Neural progenitor cell (in vitro differentiated cells): ENCODE data around the gene VPS33B. TPM values are rescaled to one million over a fixed set of nuclear protein-coding genes. Genes with fewer than 3 reads are reported as not detected.

ENCODE experiments used
- DNase-seq: peaks from one replicate; pipeline ENCODE4 v3.0.0-alpha.2; 2016; ENCODE audit warnings: low spot score
- H2AFZ ChIP-seq: fragments of 200-600 bp; sonication (generic); replicated peaks from 2 replicates; pipeline ENCODE4 v1.6.1; 2016; ENCODE audit warnings: antibody characterized with exemption
- H3F3A ChIP-seq: fragments of 200-600 bp; sonication (generic); 2 replicates; pipeline ENCODE4 v1.6.1; 2016; ENCODE audit warnings: antibody characterized with exemption, low read depth
- H3K27ac ChIP-seq: fragments of 200-600 bp; sonication (generic); 2 replicates; pipeline ENCODE4 v1.5.1; 2016; ENCODE audit warnings: mild to moderate bottlenecking
- H3K27me3 ChIP-seq: fragments of 200-600 bp; sonication (generic); 2 replicates; pipeline ENCODE4 v1.6.1; 2016; ENCODE audit warnings: mild to moderate bottlenecking, moderate library complexity
- H3K36me3 ChIP-seq: fragments of 200-600 bp; sonication (generic); 2 replicates; pipeline ENCODE4 v1.5.1; 2016
- H3K4me1 ChIP-seq: fragments of 200-600 bp; sonication (generic); 2 replicates; pipeline ENCODE4 v1.6.1; 2016; ENCODE audit warnings: mixed run types
- H3K4me2 ChIP-seq: fragments of 200-600 bp; sonication (generic); 2 replicates; pipeline ENCODE4 v1.6.1; 2016
- H3K4me3 ChIP-seq: fragments of 200-600 bp; sonication (generic); 2 replicates; pipeline ENCODE4 v1.5.1; 2016
- H3K79me2 ChIP-seq: fragments of 200-600 bp; sonication (generic); 2 replicates; pipeline ENCODE4 v1.6.1; 2016; ENCODE audit warnings: low read depth
- H3K9ac ChIP-seq: fragments of 200-600 bp; sonication (generic); 2 replicates; pipeline ENCODE4 v1.6.1; 2016
- H3K9me3 ChIP-seq: fragments of 200-600 bp; sonication (generic); 2 replicates; pipeline ENCODE4 v1.5.1; 2016; ENCODE audit warnings: low read depth
- H4K20me1 ChIP-seq: fragments of 200-600 bp; sonication (generic); 2 replicates; pipeline ENCODE4 v1.6.1; 2016; ENCODE audit warnings: low read depth
- H3K27ac Mint-ChIP-seq: 3 replicates; pipeline ENCODE4 v1.8.0; 2021; ENCODE audit warnings: mixed read lengths
- H3K27me3 Mint-ChIP-seq: 2 replicates; pipeline ENCODE4 v1.8.0; 2022; ENCODE audit warnings: low read depth, mild to moderate bottlenecking, inconsistent platforms, moderate library complexity, mixed read lengths; ENCODE audit not compliant: insufficient read depth
- H3K36me3 Mint-ChIP-seq: 3 replicates; pipeline ENCODE4 v1.8.0; 2021; ENCODE audit warnings: mixed read lengths
- H3K4me1 Mint-ChIP-seq: 3 replicates; pipeline ENCODE4 v1.8.0; 2021; ENCODE audit warnings: mixed read lengths
- H3K4me3 Mint-ChIP-seq: 3 replicates; pipeline ENCODE4 v1.8.0; 2021; ENCODE audit warnings: mild to moderate bottlenecking, moderate library complexity, mixed read lengths
- H3K9me3 Mint-ChIP-seq: 3 replicates; pipeline ENCODE4 v1.8.0; 2020; ENCODE audit warnings: mixed read lengths
- EZH2 ChIP-seq: fragments of 200-600 bp; sonication (generic); IDR thresholded peaks from 2 replicates; pipeline ENCODE4 v1.6.1; 2017; ENCODE audit warnings: antibody characterized with exemption, mild to moderate bottlenecking, moderate library complexity
- EZH2phosphoT487 ChIP-seq: fragments of 200-600 bp; sonication (generic); IDR thresholded peaks from 2 replicates; pipeline ENCODE4 v1.6.1; 2017; ENCODE audit warnings: antibody characterized with exemption
- total RNA-seq: library from RNA; depleted of rRNA; stranded (reverse); fragments of >200 nt; gene quantifications from 2 replicates; pipeline ENCODE4 v1.2.3, GENCODE V29; 2015; ENCODE audit warnings: low replicate concordance
- TF ChIP-seq, protein P1 (sequence below): fragments of 200-600 bp; sonication (generic); IDR thresholded peaks from 2 replicates; pipeline ENCODE4 v1.5.1; 2017; ENCODE audit warnings: antibody characterized with exemption, mild to moderate bottlenecking

Gene VPS33B
- total RNA-seq, 1 donor from 2014 or later, result 13.9 TPM

DNA sequence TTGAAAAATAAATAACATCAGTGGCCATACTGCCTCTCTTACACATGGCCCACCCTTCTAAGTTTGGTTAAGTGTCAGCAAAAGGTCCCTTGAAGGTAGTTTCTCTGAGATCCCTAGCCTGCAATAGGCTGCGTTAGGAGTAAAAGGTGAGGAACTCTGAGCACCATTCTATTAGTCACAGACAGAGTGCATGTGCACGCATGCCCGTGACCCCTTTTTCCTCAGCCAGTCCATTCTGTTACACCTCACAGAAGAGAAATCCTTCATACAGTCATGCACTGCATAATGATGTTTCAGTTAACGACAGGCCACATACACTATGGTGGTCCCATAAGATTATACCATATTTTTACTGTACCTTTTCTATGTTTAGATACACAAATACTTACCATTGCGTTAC is 55.2 kb downstream of the VPS33B start:
- Histone ChIP-seq H3K4me2 (no peak overlapping the region), H2AFZ (no peak overlapping the region), H3F3A (peaks cover 17% of the 10 kb centered on the region), H3K79me2 (no peaks in the 10 kb centered on the region), H3K9me3 (no peaks in the 10 kb centered on the region), H3K9ac (no peak overlapping the region), H3K27ac (no peak overlapping the region), H3K4me1 (no peaks in the 10 kb centered on the region), H3K27me3 (no peaks in the 10 kb centered on the region), H3K4me3 (no peak overlapping the region), H3K36me3 (peaks cover 6% of the 10 kb centered on the region), H4K20me1 (peaks cover 6% of the 10 kb centered on the region)
- no peak for TF ChIP-seq EZH2
- no peak for TF ChIP-seq EZH2phosphoT487
- TF ChIP-seq, protein P1, sequence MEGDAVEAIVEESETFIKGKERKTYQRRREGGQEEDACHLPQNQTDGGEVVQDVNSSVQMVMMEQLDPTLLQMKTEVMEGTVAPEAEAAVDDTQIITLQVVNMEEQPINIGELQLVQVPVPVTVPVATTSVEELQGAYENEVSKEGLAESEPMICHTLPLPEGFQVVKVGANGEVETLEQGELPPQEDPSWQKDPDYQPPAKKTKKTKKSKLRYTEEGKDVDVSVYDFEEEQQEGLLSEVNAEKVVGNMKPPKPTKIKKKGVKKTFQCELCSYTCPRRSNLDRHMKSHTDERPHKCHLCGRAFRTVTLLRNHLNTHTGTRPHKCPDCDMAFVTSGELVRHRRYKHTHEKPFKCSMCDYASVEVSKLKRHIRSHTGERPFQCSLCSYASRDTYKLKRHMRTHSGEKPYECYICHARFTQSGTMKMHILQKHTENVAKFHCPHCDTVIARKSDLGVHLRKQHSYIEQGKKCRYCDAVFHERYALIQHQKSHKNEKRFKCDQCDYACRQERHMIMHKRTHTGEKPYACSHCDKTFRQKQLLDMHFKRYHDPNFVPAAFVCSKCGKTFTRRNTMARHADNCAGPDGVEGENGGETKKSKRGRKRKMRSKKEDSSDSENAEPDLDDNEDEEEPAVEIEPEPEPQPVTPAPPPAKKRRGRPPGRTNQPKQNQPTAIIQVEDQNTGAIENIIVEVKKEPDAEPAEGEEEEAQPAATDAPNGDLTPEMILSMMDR, result no peak
- no peak for DNase-seq
- peaks cover 33% of the 10 kb centered on the region for H3K36me3 Mint-ChIP-seq
- H3K4me3 Mint-ChIP-seq, result no peak overlapping the region
- H3K27me3 Mint-ChIP-seq, result no peaks in the 10 kb centered on the region
- H3K4me1 Mint-ChIP-seq, result no peaks in the 10 kb centered on the region
- H3K27ac Mint-ChIP-seq, result no peak overlapping the region
- H3K9me3 Mint-ChIP-seq, result no peaks in the 10 kb centered on the region

GRCh38 chr15:90966262-90966661 is 56.1 kb downstream of the VPS33B start:
- Mint-ChIP-seq H3K27me3 (no peaks in the 10 kb centered on the region), H3K36me3 (peaks cover 35% of the 10 kb centered on the region), H3K9me3 (no peaks in the 10 kb centered on the region), H3K4me3 (no peak overlapping the region), H3K27ac (no peak overlapping the region), H3K4me1 (no peaks in the 10 kb centered on the region)
- H3F3A ChIP-seq, result peaks cover 17% of the 10 kb centered on the region
- no peak for DNase-seq
- H3K36me3 ChIP-seq, result peaks cover 6% of the 10 kb centered on the region
- H3K4me2 ChIP-seq, result no peak overlapping the region
- no peaks in the 10 kb centered on the region for H3K79me2 ChIP-seq
- H3K27ac ChIP-seq, result no peak overlapping the region
- H3K27me3 ChIP-seq, result no peaks in the 10 kb centered on the region
- TF ChIP-seq EZH2phosphoT487 (no peak), EZH2 (no peak)
- TF ChIP-seq, protein P1, result no peak
- H3K4me3 ChIP-seq, result no peak overlapping the region
- no peaks in the 10 kb centered on the region for H3K4me1 ChIP-seq
- no peaks in the 10 kb centered on the region for H3K9me3 ChIP-seq
- peaks cover 6% of the 10 kb centered on the region for H4K20me1 ChIP-seq
- H3K9ac ChIP-seq, result no peak overlapping the region
- no peak overlapping the region for H2AFZ ChIP-seq

- Histone ChIP-seq H3F3A (peaks cover 2% of the 10 kb centered on the region), H3K4me2 (no peak overlapping the region), H3K9me3 (no peaks in the 10 kb centered on the region), H3K4me1 (peaks cover 5% of the 10 kb centered on the region), H3K27me3 (peaks cover 6% of the 10 kb centered on the region), H3K9ac (no peak overlapping the region), H3K36me3 (peaks cover 4% of the 10 kb centered on the region), H2AFZ (no peak overlapping the region), H3K4me3 (no peak overlapping the region), H4K20me1 (peaks cover 6% of the 10 kb centered on the region), H3K79me2 (no peaks in the 10 kb centered on the region), H3K27ac (no peak overlapping the region)
- no peak overlapping the region for H3K27ac Mint-ChIP-seq
- TF ChIP-seq, protein P1, result no peak
- TF ChIP-seq EZH2 (no peak), EZH2phosphoT487 (no peak)
- peaks cover 21% of the 10 kb centered on the region for H3K36me3 Mint-ChIP-seq
- no peak for DNase-seq
- H3K9me3 Mint-ChIP-seq, result no peaks in the 10 kb centered on the region
- H3K4me3 Mint-ChIP-seq, result no peak overlapping the region
- H3K27me3 Mint-ChIP-seq, result peaks cover 4% of the 10 kb centered on the region
- peaks cover 3% of the 10 kb centered on the region for H3K4me1 Mint-ChIP-seq
Measured at GRCh38 chr15:90962021-90962420, 60.4 kb downstream of the VPS33B start.
